SK-N-SH (cell line): Measurements from ENCODE around the gene TRIM7.

ENCODE experiments used
- EP300 ChIP-seq, 2 experiments: IDR thresholded peaks; 2 replicates each; pipeline versions ENCODE4 v1.4.0 to v1.6.1; 2012; ENCODE audit warnings: borderline replicate concordance in 1 of 2, low read depth in 1 of 2, low read length in 1 of 2
- EZH2phosphoT487 ChIP-seq: fragments of 200-600 bp; sonication (generic); IDR thresholded peaks from 2 replicates; pipeline ENCODE4 v1.6.1; 2017; ENCODE audit warnings: low read depth, mixed run types, mild to moderate bottlenecking, antibody characterized with exemption, moderate library complexity, borderline replicate concordance
- FOXM1 ChIP-seq: IDR thresholded peaks from 2 replicates; pipeline ENCODE4 v1.4.0; 2012; ENCODE audit warnings: low read depth, mild to moderate bottlenecking
- NFIC ChIP-seq: IDR thresholded peaks from 2 replicates; pipeline ENCODE4 v1.4.0; 2012; ENCODE audit warnings: borderline replicate concordance
- RFX5 ChIP-seq: IDR thresholded peaks from 2 replicates; pipeline ENCODE4 v1.6.1; 2012; ENCODE audit warnings: mild to moderate bottlenecking, improper control_type of control experiment, low read length
- SMC3 ChIP-seq: IDR thresholded peaks from 2 replicates; pipeline ENCODE4 v1.6.1; 2012; ENCODE audit warnings: low read depth, low read length, improper control_type of control experiment
- TAF1 ChIP-seq: IDR thresholded peaks from 2 replicates; pipeline ENCODE4 v1.6.1; 2012; ENCODE audit warnings: low read depth, mild to moderate bottlenecking, low read length, moderate library complexity, borderline replicate concordance
- TCF12 ChIP-seq: IDR thresholded peaks from 2 replicates; pipeline ENCODE4 v1.4.0; 2012
- YY1 ChIP-seq: IDR thresholded peaks from 2 replicates; pipeline ENCODE4 v1.4.0; 2012; ENCODE audit warnings: low read depth, mild to moderate bottlenecking
- TF ChIP-seq, protein P1 (sequence below): fragments of 200-600 bp; sonication (generic); IDR thresholded peaks from 2 replicates; pipeline ENCODE4 v1.6.1; 2017; ENCODE audit warnings: antibody characterized with exemption, mild to moderate bottlenecking, moderate library complexity
- TF ChIP-seq, protein P2 (sequence below): IDR thresholded peaks from 2 replicates; pipeline ENCODE4 v1.6.1; 2012; ENCODE audit warnings: mild to moderate bottlenecking, low read depth, low read length, moderate library complexity
- TF ChIP-seq, protein P3 (sequence below): IDR thresholded peaks from 2 replicates; pipeline ENCODE4 v1.4.0; 2012; ENCODE audit warnings: low read depth

DNA sequence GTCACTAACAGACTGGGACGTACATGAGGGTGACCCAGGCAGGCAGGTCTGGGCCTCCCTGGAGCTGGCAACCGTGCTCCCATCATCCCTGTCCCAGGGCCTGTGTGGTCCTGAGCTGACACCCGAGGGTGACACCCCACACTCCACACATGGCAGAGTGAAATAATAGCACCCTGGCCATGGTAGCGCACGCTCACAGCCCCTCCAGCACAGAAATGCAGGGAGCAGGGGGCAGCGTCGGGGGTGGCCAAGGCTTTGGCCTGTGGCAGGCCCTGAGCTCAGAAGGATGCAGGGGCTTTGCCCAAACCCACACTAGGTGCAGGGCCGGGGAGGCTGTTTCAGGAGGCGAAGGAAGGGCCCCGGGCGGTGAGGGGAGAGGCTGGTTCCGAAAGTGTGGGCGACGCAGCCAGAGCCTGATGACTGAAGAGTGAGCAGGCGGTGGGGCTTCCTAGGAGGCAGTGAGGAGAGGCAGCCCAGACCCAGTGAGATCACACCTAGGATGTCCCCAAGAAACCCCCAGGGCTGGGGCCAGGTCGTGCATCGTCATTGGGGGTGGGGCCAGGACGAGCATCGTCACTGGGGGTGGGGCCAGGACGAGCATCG lies 44.7 kb downstream of the TRIM7 start:
- TF ChIP-seq, protein P1, sequence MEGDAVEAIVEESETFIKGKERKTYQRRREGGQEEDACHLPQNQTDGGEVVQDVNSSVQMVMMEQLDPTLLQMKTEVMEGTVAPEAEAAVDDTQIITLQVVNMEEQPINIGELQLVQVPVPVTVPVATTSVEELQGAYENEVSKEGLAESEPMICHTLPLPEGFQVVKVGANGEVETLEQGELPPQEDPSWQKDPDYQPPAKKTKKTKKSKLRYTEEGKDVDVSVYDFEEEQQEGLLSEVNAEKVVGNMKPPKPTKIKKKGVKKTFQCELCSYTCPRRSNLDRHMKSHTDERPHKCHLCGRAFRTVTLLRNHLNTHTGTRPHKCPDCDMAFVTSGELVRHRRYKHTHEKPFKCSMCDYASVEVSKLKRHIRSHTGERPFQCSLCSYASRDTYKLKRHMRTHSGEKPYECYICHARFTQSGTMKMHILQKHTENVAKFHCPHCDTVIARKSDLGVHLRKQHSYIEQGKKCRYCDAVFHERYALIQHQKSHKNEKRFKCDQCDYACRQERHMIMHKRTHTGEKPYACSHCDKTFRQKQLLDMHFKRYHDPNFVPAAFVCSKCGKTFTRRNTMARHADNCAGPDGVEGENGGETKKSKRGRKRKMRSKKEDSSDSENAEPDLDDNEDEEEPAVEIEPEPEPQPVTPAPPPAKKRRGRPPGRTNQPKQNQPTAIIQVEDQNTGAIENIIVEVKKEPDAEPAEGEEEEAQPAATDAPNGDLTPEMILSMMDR, result no peak
- TF ChIP-seq TAF1 (no peak), EZH2phosphoT487 (no peak), TCF12 (no peak), YY1 (no peak), RFX5 (no peak), SMC3 (no peak), FOXM1 (no peak), EP300 (IDR thresholded peaks at IDR 0.05; ENCODE audit: borderline replicate concordance in 1 of 2, low read depth in 1 of 2, low read length in 1 of 2) (no peak), NFIC (no peak)
- TF ChIP-seq, protein P2, sequence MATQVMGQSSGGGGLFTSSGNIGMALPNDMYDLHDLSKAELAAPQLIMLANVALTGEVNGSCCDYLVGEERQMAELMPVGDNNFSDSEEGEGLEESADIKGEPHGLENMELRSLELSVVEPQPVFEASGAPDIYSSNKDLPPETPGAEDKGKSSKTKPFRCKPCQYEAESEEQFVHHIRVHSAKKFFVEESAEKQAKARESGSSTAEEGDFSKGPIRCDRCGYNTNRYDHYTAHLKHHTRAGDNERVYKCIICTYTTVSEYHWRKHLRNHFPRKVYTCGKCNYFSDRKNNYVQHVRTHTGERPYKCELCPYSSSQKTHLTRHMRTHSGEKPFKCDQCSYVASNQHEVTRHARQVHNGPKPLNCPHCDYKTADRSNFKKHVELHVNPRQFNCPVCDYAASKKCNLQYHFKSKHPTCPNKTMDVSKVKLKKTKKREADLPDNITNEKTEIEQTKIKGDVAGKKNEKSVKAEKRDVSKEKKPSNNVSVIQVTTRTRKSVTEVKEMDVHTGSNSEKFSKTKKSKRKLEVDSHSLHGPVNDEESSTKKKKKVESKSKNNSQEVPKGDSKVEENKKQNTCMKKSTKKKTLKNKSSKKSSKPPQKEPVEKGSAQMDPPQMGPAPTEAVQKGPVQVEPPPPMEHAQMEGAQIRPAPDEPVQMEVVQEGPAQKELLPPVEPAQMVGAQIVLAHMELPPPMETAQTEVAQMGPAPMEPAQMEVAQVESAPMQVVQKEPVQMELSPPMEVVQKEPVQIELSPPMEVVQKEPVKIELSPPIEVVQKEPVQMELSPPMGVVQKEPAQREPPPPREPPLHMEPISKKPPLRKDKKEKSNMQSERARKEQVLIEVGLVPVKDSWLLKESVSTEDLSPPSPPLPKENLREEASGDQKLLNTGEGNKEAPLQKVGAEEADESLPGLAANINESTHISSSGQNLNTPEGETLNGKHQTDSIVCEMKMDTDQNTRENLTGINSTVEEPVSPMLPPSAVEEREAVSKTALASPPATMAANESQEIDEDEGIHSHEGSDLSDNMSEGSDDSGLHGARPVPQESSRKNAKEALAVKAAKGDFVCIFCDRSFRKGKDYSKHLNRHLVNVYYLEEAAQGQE, result no peak
- TF ChIP-seq, protein P3, sequence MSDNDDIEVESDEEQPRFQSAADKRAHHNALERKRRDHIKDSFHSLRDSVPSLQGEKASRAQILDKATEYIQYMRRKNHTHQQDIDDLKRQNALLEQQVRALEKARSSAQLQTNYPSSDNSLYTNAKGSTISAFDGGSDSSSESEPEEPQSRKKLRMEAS, result no peak
